ENCODE measurements around the gene NXPE2.

Gene NXPE2

GRCh38 chr11:114745150-114745671, 66.9 kb downstream of the NXPE2 start:
- DNase-seq (ENCODE audit: low spot score), result no peak

GRCh38 chr11:114746013-114746412, 67.7 kb downstream of the NXPE2 start:
- DNase-seq (ENCODE audit: low spot score), result no peak
